ENCODE results near the gene DHRS11. TPM values are rescaled to one million over a fixed set of nuclear protein-coding genes. Genes with fewer than 3 reads are reported as not detected.

DHRS11 gene
- total and polyA plus RNA-seq, 2 experiments from 2014 or later = 23.4 to 36.7 TPM

DNA sequence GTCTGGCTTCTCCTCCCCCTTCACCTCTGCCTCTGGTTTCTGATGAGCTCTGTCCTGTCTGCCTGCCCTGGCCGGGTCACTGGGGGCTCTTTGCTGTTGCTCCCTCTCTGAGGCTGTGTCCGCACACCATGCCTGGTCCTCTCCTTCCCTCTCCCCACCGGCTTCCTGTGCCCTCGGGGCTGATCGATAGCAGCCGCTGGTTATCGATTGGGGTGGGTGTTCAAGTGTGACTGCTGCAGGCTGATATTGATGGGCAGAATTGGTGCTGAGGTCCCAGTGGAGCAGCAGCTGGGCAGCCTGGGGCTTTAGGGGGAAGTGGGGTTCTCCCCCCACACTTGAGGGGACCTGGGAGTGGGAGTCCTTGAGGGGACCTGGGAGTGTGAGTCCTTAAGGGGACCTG lies 26.1 kb downstream of the DHRS11 start (continued):
- no peak for TF ChIP-seq EZH2phosphoT487 (IDR thresholded peaks at IDR 0.05; ENCODE audit: unreplicated experiment)
- TF ChIP-seq EZH2 (IDR thresholded peaks at IDR 0.05; ENCODE audit: low read depth, unreplicated experiment) = no peak
- no peak for TF ChIP-seq STAT1 (IDR thresholded peaks at IDR 0.05; ENCODE audit: unreplicated experiment)
- no peak for TF ChIP-seq POLR2AphosphoS5 (IDR thresholded peaks at IDR 0.05; ENCODE audit: low read depth)
- TF ChIP-seq, protein P1, sequence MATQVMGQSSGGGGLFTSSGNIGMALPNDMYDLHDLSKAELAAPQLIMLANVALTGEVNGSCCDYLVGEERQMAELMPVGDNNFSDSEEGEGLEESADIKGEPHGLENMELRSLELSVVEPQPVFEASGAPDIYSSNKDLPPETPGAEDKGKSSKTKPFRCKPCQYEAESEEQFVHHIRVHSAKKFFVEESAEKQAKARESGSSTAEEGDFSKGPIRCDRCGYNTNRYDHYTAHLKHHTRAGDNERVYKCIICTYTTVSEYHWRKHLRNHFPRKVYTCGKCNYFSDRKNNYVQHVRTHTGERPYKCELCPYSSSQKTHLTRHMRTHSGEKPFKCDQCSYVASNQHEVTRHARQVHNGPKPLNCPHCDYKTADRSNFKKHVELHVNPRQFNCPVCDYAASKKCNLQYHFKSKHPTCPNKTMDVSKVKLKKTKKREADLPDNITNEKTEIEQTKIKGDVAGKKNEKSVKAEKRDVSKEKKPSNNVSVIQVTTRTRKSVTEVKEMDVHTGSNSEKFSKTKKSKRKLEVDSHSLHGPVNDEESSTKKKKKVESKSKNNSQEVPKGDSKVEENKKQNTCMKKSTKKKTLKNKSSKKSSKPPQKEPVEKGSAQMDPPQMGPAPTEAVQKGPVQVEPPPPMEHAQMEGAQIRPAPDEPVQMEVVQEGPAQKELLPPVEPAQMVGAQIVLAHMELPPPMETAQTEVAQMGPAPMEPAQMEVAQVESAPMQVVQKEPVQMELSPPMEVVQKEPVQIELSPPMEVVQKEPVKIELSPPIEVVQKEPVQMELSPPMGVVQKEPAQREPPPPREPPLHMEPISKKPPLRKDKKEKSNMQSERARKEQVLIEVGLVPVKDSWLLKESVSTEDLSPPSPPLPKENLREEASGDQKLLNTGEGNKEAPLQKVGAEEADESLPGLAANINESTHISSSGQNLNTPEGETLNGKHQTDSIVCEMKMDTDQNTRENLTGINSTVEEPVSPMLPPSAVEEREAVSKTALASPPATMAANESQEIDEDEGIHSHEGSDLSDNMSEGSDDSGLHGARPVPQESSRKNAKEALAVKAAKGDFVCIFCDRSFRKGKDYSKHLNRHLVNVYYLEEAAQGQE (IDR thresholded peaks at IDR 0.05; ENCODE audit: unreplicated experiment) = no peak
- TF ChIP-seq, protein P2, sequence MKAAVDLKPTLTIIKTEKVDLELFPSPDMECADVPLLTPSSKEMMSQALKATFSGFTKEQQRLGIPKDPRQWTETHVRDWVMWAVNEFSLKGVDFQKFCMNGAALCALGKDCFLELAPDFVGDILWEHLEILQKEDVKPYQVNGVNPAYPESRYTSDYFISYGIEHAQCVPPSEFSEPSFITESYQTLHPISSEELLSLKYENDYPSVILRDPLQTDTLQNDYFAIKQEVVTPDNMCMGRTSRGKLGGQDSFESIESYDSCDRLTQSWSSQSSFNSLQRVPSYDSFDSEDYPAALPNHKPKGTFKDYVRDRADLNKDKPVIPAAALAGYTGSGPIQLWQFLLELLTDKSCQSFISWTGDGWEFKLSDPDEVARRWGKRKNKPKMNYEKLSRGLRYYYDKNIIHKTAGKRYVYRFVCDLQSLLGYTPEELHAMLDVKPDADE (IDR thresholded peaks at IDR 0.05) = no peak
- no peak for TF ChIP-seq NANOG (IDR thresholded peaks at IDR 0.05; ENCODE audit: borderline replicate concordance)
- no peak for TF ChIP-seq ZNF114 (CRISPR knock-in tag; IDR thresholded peaks at IDR 0.05)

DNA sequence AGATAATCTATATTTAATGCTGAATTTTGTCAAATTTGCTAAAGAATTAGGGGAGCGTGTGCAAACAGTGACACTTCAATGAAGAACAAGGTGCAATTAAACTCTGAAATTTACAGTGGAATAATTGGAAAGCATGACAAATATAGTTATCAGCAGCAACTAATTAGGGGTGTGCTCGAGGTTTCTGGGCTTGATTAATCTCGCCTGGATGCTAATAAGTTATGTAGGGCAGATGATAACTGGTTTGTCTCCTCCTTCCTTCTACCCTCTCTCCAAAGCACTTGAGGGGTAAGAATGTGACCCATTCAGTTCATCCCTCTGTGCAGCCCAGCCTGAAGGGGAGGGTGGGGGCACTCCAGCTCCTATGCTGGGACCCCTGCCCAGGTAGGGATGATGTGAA lies 31.6 kb downstream of the DHRS11 start:
- Histone ChIP-seq H3F3A (replicated peaks; ENCODE audit: low read depth) (no peaks in the 10 kb centered on the region), H2AFZ (no peak overlapping the region), H3K27me3 (ENCODE audit: insufficient read depth) (no peaks in the 10 kb centered on the region), H3K79me2 (replicated peaks; ENCODE audit: insufficient read depth) (no peaks in the 10 kb centered on the region), H3K4me1 (ENCODE audit: insufficient read depth) (no peaks in the 10 kb centered on the region), H3K4me3 (no peak overlapping the region), H3K27ac (ENCODE audit: low read depth) (no peak overlapping the region), H3K36me3 (ENCODE audit: insufficient read depth) (no peaks in the 10 kb centered on the region), H4K20me1 (replicated peaks; ENCODE audit: insufficient read depth) (no peaks in the 10 kb centered on the region; the same call in 1 of the 2 replicates), H3K9me2 (ENCODE audit: insufficient read depth) (no peaks in the 10 kb centered on the region), H3K4me2 (no peak overlapping the region)
- H3K4me3 Mint-ChIP-seq = no peak overlapping the region; the same call in 2 of the 3 replicates
- no peaks in the 10 kb centered on the region for H3K9me3 Mint-ChIP-seq
- ATAC-seq = no peak
- H3K27ac Mint-ChIP-seq = no peak overlapping the region
- no peaks in the 10 kb centered on the region for H3K36me3 Mint-ChIP-seq (ENCODE audit: low read depth)
- H3K27me3 Mint-ChIP-seq (ENCODE audit: insufficient read depth, low read depth, poor library complexity) = peaks cover 10% of the 10 kb centered on the region
- no peak for DNase-seq (ENCODE audit: low spot score)
- H3K4me1 Mint-ChIP-seq = peaks cover 14% of the 10 kb centered on the region
- TF ChIP-seq, protein P1 (IDR thresholded peaks at IDR 0.05; ENCODE audit: unreplicated experiment) = no peak
- TF ChIP-seq STAT1 (IDR thresholded peaks at IDR 0.05; ENCODE audit: unreplicated experiment) (no peak), NANOG (IDR thresholded peaks at IDR 0.05; ENCODE audit: borderline replicate concordance) (no peak), ZNF114 (CRISPR knock-in tag; IDR thresholded peaks at IDR 0.05) (no peak), POLR2AphosphoS5 (IDR thresholded peaks at IDR 0.05; ENCODE audit: low read depth) (no peak), EZH2 (IDR thresholded peaks at IDR 0.05; ENCODE audit: low read depth, unreplicated experiment) (no peak), EZH2phosphoT487 (IDR thresholded peaks at IDR 0.05; ENCODE audit: unreplicated experiment) (no peak), CREB1 (CRISPR knock-in tag; IDR thresholded peaks at IDR 0.05; ENCODE audit: low read depth) (no peak), ZNF331 (CRISPR knock-in tag; IDR thresholded peaks at IDR 0.05; ENCODE audit: low read depth) (no peak), JUNB (IDR thresholded peaks at IDR 0.05; ENCODE audit: unreplicated experiment) (no peak)
- TF ChIP-seq, protein P2 (IDR thresholded peaks at IDR 0.05) = no peak
